H1 (cell line): ENCODE measurements around the gene KCNIP3. TPM values are rescaled to one million over a fixed set of nuclear protein-coding genes. Genes with fewer than 3 reads are reported as not detected.
A peak's percentile ranks its signal among the peaks of the same experiment; 100 is the strongest.

ENCODE experiments used
- CTCF ChIA-PET: fragments of 300-600 bp; sonication (Branson Sonifier 250); formaldehyde crosslinking; loops from one replicate; lab custom pipeline; 2021; ENCODE audit not compliant: partially characterized antibody; lab: Charles Lee
- POLR2A ChIA-PET: fragments of 300-600 bp; sonication (Branson Sonifier 250); formaldehyde crosslinking; loops from one replicate; lab custom pipeline; 2021; ENCODE audit warnings: inconsistent platforms; ENCODE audit not compliant: partially characterized antibody; lab: Charles Lee
- DNase-seq, 2 experiments: peaks; one replicate each; pipeline versions ENCODE4 v3.0.0 to v3.0.0-alpha.2; 2010 to 2022; ENCODE audit warnings: low spot score in 2 of 2, low read depth in 1 of 2, mixed read lengths in 1 of 2
- FAIRE-seq: peaks from 2 replicates; lab custom pipeline; 2011; peaks lifted over from hg19 to GRCh38; lab: Jason Lieb, UNC
- H2AFZ ChIP-seq: 2 replicates; pipeline ENCODE4 v1.8.1; 2012; ENCODE audit warnings: low read length, inconsistent platforms
- H2AK5ac ChIP-seq: 2 replicates; pipeline ENCODE4 v1.6.1; 2013; ENCODE audit warnings: low read depth, low read length
- H2BK120ac ChIP-seq: replicated peaks from 2 replicates; pipeline ENCODE3; 2013; ENCODE audit warnings: low read depth, low read length, inconsistent platforms
- H2BK12ac ChIP-seq: 2 replicates; pipeline ENCODE4 v1.6.1; 2013; ENCODE audit warnings: low read depth, low read length
- H2BK15ac ChIP-seq: 2 replicates; pipeline ENCODE4 v1.6.1; 2013; ENCODE audit warnings: low read length
- H2BK20ac ChIP-seq: 2 replicates; pipeline ENCODE4 v1.6.1; 2013; ENCODE audit warnings: low read length
- H2BK5ac ChIP-seq: 2 replicates; pipeline ENCODE4 v1.6.1; 2013; ENCODE audit warnings: low read depth, low read length
- H3K14ac ChIP-seq: 2 replicates; pipeline ENCODE4 v1.6.1; 2013; ENCODE audit warnings: inconsistent platforms; ENCODE audit not compliant: insufficient read length
- H3K18ac ChIP-seq: 2 replicates; pipeline ENCODE4 v1.6.1; 2013; ENCODE audit warnings: low read length; ENCODE audit errors: extremely low read depth
- H3K23ac ChIP-seq: 2 replicates; pipeline ENCODE4 v1.6.1; 2013; ENCODE audit warnings: inconsistent platforms; ENCODE audit not compliant: insufficient read length
- H3K23me2 ChIP-seq: 2 replicates; pipeline ENCODE4 v1.6.1; 2013; ENCODE audit warnings: low read depth, low read length
- H3K27ac ChIP-seq: 2 replicates; pipeline ENCODE4 v1.6.1; 2011; ENCODE audit warnings: low read depth, low read length, inconsistent platforms
- H3K27me3 ChIP-seq, 4 experiments: replicated peaks in 1 of 4; 1 replicate in 1 of 4; 2 replicates in 3 of 4; pipeline versions ENCODE4 v1.6.1 to v1.8.1; 2011 to 2013; ENCODE audit warnings: low read length in 3 of 4, mild to moderate bottlenecking in 3 of 4, inconsistent platforms in 2 of 4, mixed read lengths in 2 of 4, moderate library complexity in 1 of 4; ENCODE audit not compliant: control insufficient read depth in 3 of 4, insufficient read depth in 3 of 4; ENCODE audit errors: extremely low read depth in 1 of 4
- H3K36me3 ChIP-seq, 4 experiments: 2 replicates each; pipeline versions ENCODE4 v1.6.1 to v1.8.1; 2011 to 2013; ENCODE audit warnings: mild to moderate bottlenecking in 4 of 4, low read length in 3 of 4, moderate library complexity in 2 of 4, control low read depth in 1 of 4, inconsistent platforms in 1 of 4; ENCODE audit not compliant: insufficient read depth in 4 of 4, control insufficient read depth in 2 of 4
- H3K4ac ChIP-seq: replicated peaks from 2 replicates; pipeline ENCODE3; 2013; ENCODE audit warnings: low read length, low read depth, mixed read lengths, inconsistent platforms; ENCODE audit not compliant: insufficient read length
- H3K4me1 ChIP-seq, 4 experiments: replicated peaks in 1 of 4; 1 replicate in 1 of 4; 2 replicates in 3 of 4; pipeline versions ENCODE4 v1.6.1 to v1.8.1; 2011 to 2013; ENCODE audit warnings: low read length in 3 of 4, inconsistent platforms in 2 of 4, mixed read lengths in 1 of 4; ENCODE audit not compliant: insufficient read depth in 4 of 4, control insufficient read depth in 3 of 4
- H3K4me2 ChIP-seq, 2 experiments: 2 replicates each; pipeline versions ENCODE4 v1.6.1 to v1.8.1; 2011 to 2013; ENCODE audit warnings: low read depth in 2 of 2, low read length in 2 of 2, control low read depth in 1 of 2, inconsistent platforms in 1 of 2, mild to moderate bottlenecking in 1 of 2; ENCODE audit not compliant: insufficient read depth in 1 of 2
- H3K4me3 ChIP-seq, 4 experiments: fragments of 200-600, 300-600 bp in 1 of 4; sonication (generic), shearing (Covaris generic), sonication (Bioruptor Twin) in 1 of 4; 2 replicates each; pipeline versions ENCODE4 v1.5.1 to v1.8.1; 2011 to 2016; ENCODE audit warnings: low read length in 4 of 4, low read depth in 3 of 4, control low read depth in 2 of 4, inconsistent platforms in 2 of 4, mild to moderate bottlenecking in 2 of 4, mixed read lengths in 1 of 4, moderate library complexity in 1 of 4; ENCODE audit not compliant: insufficient read depth in 2 of 4; ENCODE audit errors: extremely low read depth in 1 of 4
- H3K56ac ChIP-seq: replicated peaks from 2 replicates; pipeline ENCODE3; 2013; ENCODE audit warnings: low read depth, mild to moderate bottlenecking, mixed read lengths, low read length, inconsistent platforms; ENCODE audit not compliant: insufficient read length
- H3K79me1 ChIP-seq: 2 replicates; pipeline ENCODE4 v1.6.1; 2013; ENCODE audit warnings: low read depth, low read length, control low read depth
- H3K79me2 ChIP-seq, 2 experiments: 2 replicates each; pipeline versions ENCODE4 v1.6.1 to v1.8.1; 2012 to 2013; ENCODE audit warnings: low read length in 2 of 2, mild to moderate bottlenecking in 2 of 2, inconsistent platforms in 1 of 2; ENCODE audit not compliant: insufficient read depth in 2 of 2, control insufficient read depth in 1 of 2
- H3K9ac ChIP-seq, 4 experiments: replicated peaks in 1 of 4; 1 replicate in 1 of 4; 2 replicates in 3 of 4; pipeline versions ENCODE4 v1.6.1 to v1.8.1; 2011 to 2013; ENCODE audit warnings: low read depth in 3 of 4, low read length in 3 of 4, control low read depth in 2 of 4, mild to moderate bottlenecking in 2 of 4, moderate library complexity in 2 of 4, inconsistent platforms in 1 of 4; ENCODE audit errors: extremely low read depth in 1 of 4
- H3K9me3 ChIP-seq, 2 experiments: 2 replicates each; pipeline versions ENCODE4 v1.6.1 to v1.8.1; 2012 to 2013; ENCODE audit warnings: mild to moderate bottlenecking in 2 of 2, moderate library complexity in 2 of 2, control low read depth in 1 of 2, inconsistent platforms in 1 of 2, low read depth in 1 of 2, low read length in 1 of 2, mixed read lengths in 1 of 2; ENCODE audit not compliant: insufficient read depth in 2 of 2
- H4K20me1 ChIP-seq, 2 experiments: replicated peaks in 1 of 2; 2 replicates each; pipeline versions ENCODE3 to v1.8.1; 2011 to 2013; ENCODE audit warnings: inconsistent platforms in 2 of 2, low read length in 2 of 2, mild to moderate bottlenecking in 1 of 2; ENCODE audit not compliant: insufficient read depth in 2 of 2, control insufficient read depth in 1 of 2
- H4K5ac ChIP-seq: 2 replicates; pipeline ENCODE4 v1.6.1; 2013; ENCODE audit warnings: low read length, low read depth, mixed read lengths, inconsistent platforms; ENCODE audit not compliant: insufficient read length
- H4K8ac ChIP-seq: 2 replicates; pipeline ENCODE4 v1.8.0; 2013; ENCODE audit warnings: mild to moderate bottlenecking, moderate library complexity, low read length, inconsistent platforms; ENCODE audit not compliant: insufficient read depth; ENCODE audit errors: extremely low read depth
- H4K91ac ChIP-seq: replicated peaks from 2 replicates; pipeline ENCODE3; 2013; ENCODE audit warnings: low read length, mixed read lengths, inconsistent platforms; ENCODE audit not compliant: insufficient read length
- ASH2L ChIP-seq: fragments of 200-600, 300-600 bp; sonication (generic); IDR thresholded peaks from one replicate; pipeline ENCODE4 v1.7.1; 2017; ENCODE audit warnings: low read length
- BRCA1 ChIP-seq: IDR thresholded peaks from 2 replicates; pipeline ENCODE4 v1.6.1; 2012; ENCODE audit warnings: low read depth, low read length, improper control_type of control experiment
- JUN ChIP-seq: IDR thresholded peaks from 2 replicates; pipeline ENCODE4 v1.6.1; 2011; ENCODE audit warnings: low read depth, mild to moderate bottlenecking, improper control_type of control experiment, low read length
- SAP30 ChIP-seq: fragments of 300-600 bp; sonication (generic); IDR thresholded peaks from 2 replicates; pipeline ENCODE4 v1.7.1; 2012; ENCODE audit warnings: low read length, moderate library complexity, mild to moderate bottlenecking, inconsistent platforms; ENCODE audit not compliant: insufficient read depth, insufficient replicate concordance
- WGBS, 2 experiments: shearing (Covaris generic) in 1 of 2; methylation state at CpG; one replicate each; pipeline versions ENCODE4 v1.1.6 to v1.1.7; 2013 to 2015; ENCODE audit warnings: low lambda C conversion rate in 2 of 2, mixed read lengths in 2 of 2, inconsistent platforms in 1 of 2, low coverage in 1 of 2, missing lambda C conversion rate in 1 of 2; ENCODE audit not compliant: insufficient replicate concordance in 2 of 2, insufficient coverage in 1 of 2, insufficient read length in 1 of 2; ENCODE audit errors: extremely low coverage in 1 of 2, missing lambda C conversion rate in 1 of 2; 5-methylcytosine and 5-hydroxymethylcytosine counted together
- polyA plus RNA-seq, 7 experiments: library from polyadenylated mRNA; depleted of rRNA in 3 of 7; stranded (reverse) in 5 of 7; unstranded in 2 of 7; fragments of >200 nt in 5 of 7; fragments of 200-250 nt in 2 of 7; gene quantifications; 1 replicate in 5 of 7; 2 replicates in 1 of 7; 4 replicates in 1 of 7; pipeline versions ENCODE4 v1.2.1 to v1.2.3, GENCODE V29; 2011 to 2013; ENCODE audit warnings: missing spikeins in 2 of 7, mixed read lengths in 2 of 7
- total RNA-seq: library from RNA; stranded (reverse); fragmentation: NEBNext Ultra II Directional; extraction: Animal tissue kit (Norgen Biotek cat#: 25700); gene quantifications from 2 replicates; pipeline ENCODE4 v1.2.1, GENCODE V29; 2021

KCNIP3 gene
- total and polyA plus RNA-seq, 2 of the 8 experiments (the other 6 are each of a cell fraction or from before 2014, with no cell fraction given): 0.33 to 1.9 TPM

- H3K4me2 ChIP-seq: no peak overlapping the region; a peak in 1 of 4 replicates
- no peak overlapping the region for H4K8ac ChIP-seq
- peaks cover 6 to 37% of the 10 kb centered on the region in 2 experiments; a peak in 3 of 4 replicates for H3K9me3 ChIP-seq
- H3K18ac ChIP-seq: no peak overlapping the region
- H4K5ac ChIP-seq: no peak overlapping the region
- H3K23me2 ChIP-seq: peaks cover 5% of the 10 kb centered on the region; the same call in 1 of the 2 replicates
- no peak overlapping the region for H3K14ac ChIP-seq
- H2BK120ac ChIP-seq: no peak overlapping the region
- H2AFZ ChIP-seq: no peak overlapping the region
- TF ChIP-seq ASH2L (no peak), SAP30 (no peak), BRCA1 (no peak), JUN (no peak)
- FAIRE-seq (no peak), DNase-seq (peak in 1 of 2 experiments; percentile 49)
- H2AK5ac ChIP-seq: no peak overlapping the region
- no peak overlapping the region for H3K9ac ChIP-seq
- H4K20me1 ChIP-seq: peaks cover 0 to 7% of the 10 kb centered on the region in 2 experiments
- H3K79me2 ChIP-seq: no peaks in the 10 kb centered on the region
- H2BK12ac ChIP-seq: no peak overlapping the region
- no peak overlapping the region for H3K27ac ChIP-seq
- ChIA-PET CTCF (interaction anchor here (1.0 kb wide), 1 partner anchor 49 kb away, joined by 3 read pairs; no protein-coding TSS in a partner anchor), POLR2A (no interaction called here)
- H3K27me3 ChIP-seq: peaks cover 31 to 50% (median 41%) of the 10 kb centered on the region in 4 experiments
- no peak overlapping the region for H4K91ac ChIP-seq
- H3K36me3 ChIP-seq: no peaks in the 10 kb centered on the region; a peak in 1 of 8 replicates
- H2BK15ac ChIP-seq: no peak overlapping the region
- WGBS, 2 experiments: 82% methylated on average over 21 of the region's 22 CpGs; no CpG with 5 or more reads in 1 of the 2 experiments
- H2BK5ac ChIP-seq: no peak overlapping the region
- no peak overlapping the region for H2BK20ac ChIP-seq
- no peaks in the 10 kb centered on the region for H3K79me1 ChIP-seq
- H3K56ac ChIP-seq: no peak overlapping the region
- no peak overlapping the region for H3K4ac ChIP-seq
- H3K23ac ChIP-seq: no peak overlapping the region
- no peak overlapping the region for H3K4me3 ChIP-seq
- H3K4me1 ChIP-seq: peaks cover 0 to 2% (median 0%) of the 10 kb centered on the region in 4 experiments; a peak in 2 of 7 replicates
Observed at GRCh38 chr2:95347681-95348608, 50.8 kb downstream of the KCNIP3 start.
